HepG2 (cell line): ENCODE measurements around the gene ZNF691. TPM values are rescaled to one million over a fixed set of nuclear protein-coding genes. Genes with fewer than 3 reads are reported as not detected.
A peak's percentile ranks its signal among the peaks of the same experiment; 100 is the strongest.

Source experiments
- ELF3 ChIP-seq: IDR thresholded peaks from 2 replicates; pipeline ENCODE4 v1.6.1; 2016; ENCODE audit warnings: missing genetic modification reagents, missing compliant biosample characterization
- FOSL1 ChIP-seq: sonication (generic); formaldehyde crosslinking; IDR thresholded peaks from 2 replicates; pipeline ENCODE4 v1.9.0; 2021; ENCODE audit warnings: missing genetic modification reagents, borderline replicate concordance
- GABPB1 ChIP-seq: IDR thresholded peaks from 2 replicates; pipeline ENCODE4 v1.6.1; 2016; ENCODE audit warnings: mild to moderate bottlenecking, missing genetic modification reagents, moderate library complexity, missing compliant biosample characterization
- KAT2B ChIP-seq: fragments of 150-350 bp; IDR thresholded peaks from 2 replicates; pipeline ENCODE4 v1.6.1; 2014; ENCODE audit warnings: low read depth, low read length, borderline replicate concordance
- SP1 ChIP-seq, 2 experiments: fragments of 450-650 bp in 1 of 2; sonication (generic) in 1 of 2; formaldehyde crosslinking in 1 of 2; IDR thresholded peaks; 2 replicates each; pipeline versions ENCODE4 v1.4.0 to v1.6.1; 2016 to 2020; ENCODE audit warnings: missing genetic modification reagents in 1 of 2
- SP5 ChIP-seq: IDR thresholded peaks from 2 replicates; pipeline ENCODE4 v1.6.1; 2016; ENCODE audit warnings: low read depth, borderline replicate concordance
- ZKSCAN5 ChIP-seq: sonication (generic); formaldehyde crosslinking; IDR thresholded peaks from 2 replicates; pipeline ENCODE4 v1.5.1; 2020; ENCODE audit warnings: mild to moderate bottlenecking, missing genetic modification reagents
- ZNF446 ChIP-seq: sonication (generic); formaldehyde crosslinking; IDR thresholded peaks from 2 replicates; pipeline ENCODE4 v1.5.0; 2020; ENCODE audit warnings: mild to moderate bottlenecking, missing genetic modification reagents
- ZNF549 ChIP-seq: sonication (generic); formaldehyde crosslinking; IDR thresholded peaks from 2 replicates; pipeline ENCODE4 v1.5.0; 2020; ENCODE audit warnings: missing genetic modification reagents
- ZNF577 ChIP-seq: sonication (generic); formaldehyde crosslinking; IDR thresholded peaks from 2 replicates; pipeline ENCODE4 v1.4.0; 2020; ENCODE audit warnings: mild to moderate bottlenecking, low read depth, missing genetic modification reagents, borderline replicate concordance
- ZNF598 ChIP-seq: sonication (generic); formaldehyde crosslinking; IDR thresholded peaks from 2 replicates; pipeline ENCODE4 v1.5.1; 2020; ENCODE audit warnings: mild to moderate bottlenecking, missing genetic modification reagents, borderline replicate concordance
- ZNF678 ChIP-seq: sonication (generic); formaldehyde crosslinking; IDR thresholded peaks from 2 replicates; pipeline ENCODE4 v1.4.0; 2020; ENCODE audit warnings: mild to moderate bottlenecking, missing genetic modification reagents
- ZNF839 ChIP-seq: sonication (generic); formaldehyde crosslinking; IDR thresholded peaks from 2 replicates; pipeline ENCODE4 v1.4.0; 2020; ENCODE audit warnings: missing genetic modification reagents, mild to moderate bottlenecking, borderline replicate concordance
- ZSCAN12 ChIP-seq: sonication (generic); formaldehyde crosslinking; IDR thresholded peaks from 2 replicates; pipeline ENCODE4 v1.9.0; 2021; ENCODE audit warnings: mild to moderate bottlenecking, missing genetic modification reagents
- polyA plus RNA-seq, 8 experiments: library from polyadenylated mRNA; depleted of rRNA in 3 of 8; stranded (reverse) in 7 of 8; unstranded in 1 of 8; fragments of >200 nt; fragmentation: Illumina TruSeq in 4 of 8; extraction: Trizol in 4 of 8; gene quantifications; 2 replicates each; pipeline versions ENCODE4 v1.2.1 to v1.2.3, GENCODE V29; 2011 to 2016; ENCODE audit warnings: low read depth in 4 of 8, missing spikeins in 1 of 8, mixed read lengths in 1 of 8; ENCODE audit not compliant: insufficient read depth in 1 of 8
- total RNA-seq, 5 experiments: library from RNA; depleted of rRNA; stranded (reverse); fragments of >200 nt; fragmentation: Illumina TruSeq; extraction: Trizol; gene quantifications; 2 replicates each; pipeline ENCODE4 v1.2.3, GENCODE V29; 2016; ENCODE audit warnings: low read depth in 1 of 5
- TF ChIP-seq, protein P1 (sequence below): sonication (generic); formaldehyde crosslinking; IDR thresholded peaks from 2 replicates; pipeline ENCODE4 v1.5.1; 2020; ENCODE audit warnings: missing genetic modification reagents, mild to moderate bottlenecking, borderline replicate concordance
- TF ChIP-seq, protein P2 (sequence below): sonication (generic); formaldehyde crosslinking; IDR thresholded peaks from 2 replicates; pipeline ENCODE4 v1.8.1; 2023; ENCODE audit warnings: missing genetic modification reagents, inconsistent platforms, borderline replicate concordance
- TF ChIP-seq, protein P3 (sequence below): sonication (generic); formaldehyde crosslinking; IDR thresholded peaks from 2 replicates; pipeline ENCODE4 v1.5.0; 2020; ENCODE audit warnings: mild to moderate bottlenecking, low read depth, missing genetic modification reagents, borderline replicate concordance
- TF ChIP-seq, protein P4 (sequence below): sonication (generic); formaldehyde crosslinking; IDR thresholded peaks from 2 replicates; pipeline ENCODE4 v1.5.1; 2020; ENCODE audit warnings: missing genetic modification reagents, mild to moderate bottlenecking, borderline replicate concordance
- TF ChIP-seq, protein P5 (sequence below): sonication (generic); formaldehyde crosslinking; IDR thresholded peaks from 2 replicates; pipeline ENCODE4 v1.5.1; 2020; ENCODE audit warnings: mild to moderate bottlenecking, moderate library complexity, missing genetic modification reagents

The ZNF691 gene
- total and polyA plus RNA-seq, 2 of the 13 experiments (the other 11 are each of a cell fraction or from before 2014, with no cell fraction given), result 7.6 to 7.8 TPM

DNA sequence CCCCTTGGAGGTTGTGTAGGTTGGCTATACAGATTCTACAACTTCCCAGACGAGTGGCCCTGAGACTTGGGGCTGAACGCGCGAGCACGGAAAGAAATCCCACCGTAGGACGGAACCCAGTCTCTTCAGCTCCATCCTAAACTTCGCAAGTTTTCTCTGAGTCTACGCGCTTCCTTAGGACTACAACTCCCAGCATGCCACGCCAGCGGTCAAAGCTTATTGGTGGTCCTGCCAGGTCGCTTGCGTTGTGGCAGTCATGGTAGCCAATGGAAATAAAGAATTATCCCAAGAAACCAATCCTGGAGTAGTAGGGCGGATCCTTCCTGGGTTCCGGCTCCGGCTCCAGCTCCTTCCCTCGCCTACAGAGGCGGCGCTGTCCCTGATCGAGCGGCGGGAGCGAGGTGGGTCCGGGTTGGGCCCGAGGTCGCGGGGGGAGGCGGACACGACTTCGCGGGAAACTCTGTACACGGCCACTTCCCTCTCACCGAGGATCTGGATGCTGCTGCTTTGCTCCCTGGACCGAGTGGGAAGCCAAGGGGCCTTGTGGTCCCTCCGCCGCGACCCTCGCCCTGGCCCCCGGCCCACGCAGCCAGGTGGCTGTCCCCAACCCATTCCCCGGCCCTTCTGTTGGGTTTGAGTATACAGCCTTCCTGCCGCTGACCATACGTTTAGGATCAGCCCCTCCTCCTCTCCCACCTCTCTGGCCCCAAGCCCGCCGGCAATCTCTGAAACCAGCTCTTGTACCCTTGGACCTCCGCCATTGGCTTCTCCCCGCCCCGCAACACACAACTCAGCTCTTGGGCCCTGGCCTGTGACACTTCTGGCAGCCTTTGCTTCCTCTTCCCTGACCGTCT is at the start of gene ZNF691 (continued):
- TF ChIP-seq, protein P1, sequence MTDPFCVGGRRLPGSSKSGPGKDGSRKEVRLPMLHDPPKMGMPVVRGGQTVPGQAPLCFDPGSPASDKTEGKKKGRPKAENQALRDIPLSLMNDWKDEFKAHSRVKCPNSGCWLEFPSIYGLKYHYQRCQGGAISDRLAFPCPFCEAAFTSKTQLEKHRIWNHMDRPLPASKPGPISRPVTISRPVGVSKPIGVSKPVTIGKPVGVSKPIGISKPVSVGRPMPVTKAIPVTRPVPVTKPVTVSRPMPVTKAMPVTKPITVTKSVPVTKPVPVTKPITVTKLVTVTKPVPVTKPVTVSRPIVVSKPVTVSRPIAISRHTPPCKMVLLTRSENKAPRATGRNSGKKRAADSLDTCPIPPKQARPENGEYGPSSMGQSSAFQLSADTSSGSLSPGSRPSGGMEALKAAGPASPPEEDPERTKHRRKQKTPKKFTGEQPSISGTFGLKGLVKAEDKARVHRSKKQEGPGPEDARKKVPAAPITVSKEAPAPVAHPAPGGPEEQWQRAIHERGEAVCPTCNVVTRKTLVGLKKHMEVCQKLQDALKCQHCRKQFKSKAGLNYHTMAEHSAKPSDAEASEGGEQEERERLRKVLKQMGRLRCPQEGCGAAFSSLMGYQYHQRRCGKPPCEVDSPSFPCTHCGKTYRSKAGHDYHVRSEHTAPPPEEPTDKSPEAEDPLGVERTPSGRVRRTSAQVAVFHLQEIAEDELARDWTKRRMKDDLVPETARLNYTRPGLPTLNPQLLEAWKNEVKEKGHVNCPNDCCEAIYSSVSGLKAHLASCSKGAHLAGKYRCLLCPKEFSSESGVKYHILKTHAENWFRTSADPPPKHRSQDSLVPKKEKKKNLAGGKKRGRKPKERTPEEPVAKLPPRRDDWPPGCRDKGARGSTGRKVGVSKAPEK, result no peak
- TF ChIP-seq ZKSCAN5 (CRISPR knock-in tag) (no peak), ZNF446 (0 out of 2 replicates have a peak, but pooled peaks have one; percentile 31), FOSL1 (no peak), ZNF839 (CRISPR knock-in tag) (no peak), SP5 (CRISPR knock-in tag) (no peak), ZNF549 (CRISPR knock-in tag) (no peak), ZSCAN12 (no peak), ZNF577 (no peak), ZNF598 (no peak; the same call in 1 of the 2 replicates), GABPB1 (CRISPR knock-in tag) (peak; percentile 94), SP1 (IDR thresholded peaks at IDR 0.05) (no peak), SP1 (CRISPR knock-in tag; IDR thresholded peaks at IDR 0.05) (0 out of 2 replicates have a peak, but pooled peaks have one; percentile 19), KAT2B (no peak), ELF3 (0 out of 2 replicates have a peak, but pooled peaks have one; percentile 12), ZNF678 (CRISPR knock-in tag) (no peak)
- TF ChIP-seq, protein P2, sequence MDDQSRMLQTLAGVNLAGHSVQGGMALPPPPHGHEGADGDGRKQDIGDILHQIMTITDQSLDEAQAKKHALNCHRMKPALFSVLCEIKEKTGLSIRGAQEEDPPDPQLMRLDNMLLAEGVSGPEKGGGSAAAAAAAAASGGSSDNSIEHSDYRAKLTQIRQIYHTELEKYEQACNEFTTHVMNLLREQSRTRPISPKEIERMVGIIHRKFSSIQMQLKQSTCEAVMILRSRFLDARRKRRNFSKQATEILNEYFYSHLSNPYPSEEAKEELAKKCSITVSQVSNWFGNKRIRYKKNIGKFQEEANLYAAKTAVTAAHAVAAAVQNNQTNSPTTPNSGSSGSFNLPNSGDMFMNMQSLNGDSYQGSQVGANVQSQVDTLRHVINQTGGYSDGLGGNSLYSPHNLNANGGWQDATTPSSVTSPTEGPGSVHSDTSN, result no peak; the same call in 1 of the 2 replicates
- TF ChIP-seq, protein P3, sequence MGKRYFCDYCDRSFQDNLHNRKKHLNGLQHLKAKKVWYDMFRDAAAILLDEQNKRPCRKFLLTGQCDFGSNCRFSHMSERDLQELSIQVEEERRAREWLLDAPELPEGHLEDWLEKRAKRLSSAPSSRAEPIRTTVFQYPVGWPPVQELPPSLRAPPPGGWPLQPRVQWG, result no peak
- TF ChIP-seq, protein P4, sequence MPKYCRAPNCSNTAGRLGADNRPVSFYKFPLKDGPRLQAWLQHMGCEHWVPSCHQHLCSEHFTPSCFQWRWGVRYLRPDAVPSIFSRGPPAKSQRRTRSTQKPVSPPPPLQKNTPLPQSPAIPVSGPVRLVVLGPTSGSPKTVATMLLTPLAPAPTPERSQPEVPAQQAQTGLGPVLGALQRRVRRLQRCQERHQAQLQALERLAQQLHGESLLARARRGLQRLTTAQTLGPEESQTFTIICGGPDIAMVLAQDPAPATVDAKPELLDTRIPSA (CRISPR knock-in tag), result peak; percentile 90; the same call in 1 of the 2 replicates
- TF ChIP-seq, protein P5, sequence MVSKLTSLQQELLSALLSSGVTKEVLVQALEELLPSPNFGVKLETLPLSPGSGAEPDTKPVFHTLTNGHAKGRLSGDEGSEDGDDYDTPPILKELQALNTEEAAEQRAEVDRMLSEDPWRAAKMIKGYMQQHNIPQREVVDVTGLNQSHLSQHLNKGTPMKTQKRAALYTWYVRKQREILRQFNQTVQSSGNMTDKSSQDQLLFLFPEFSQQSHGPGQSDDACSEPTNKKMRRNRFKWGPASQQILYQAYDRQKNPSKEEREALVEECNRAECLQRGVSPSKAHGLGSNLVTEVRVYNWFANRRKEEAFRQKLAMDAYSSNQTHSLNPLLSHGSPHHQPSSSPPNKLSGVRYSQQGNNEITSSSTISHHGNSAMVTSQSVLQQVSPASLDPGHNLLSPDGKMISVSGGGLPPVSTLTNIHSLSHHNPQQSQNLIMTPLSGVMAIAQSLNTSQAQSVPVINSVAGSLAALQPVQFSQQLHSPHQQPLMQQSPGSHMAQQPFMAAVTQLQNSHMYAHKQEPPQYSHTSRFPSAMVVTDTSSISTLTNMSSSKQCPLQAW, result peak; percentile 83
